GM20000 (cell line): ENCODE measurements around the gene SH3GL1.

ENCODE experiments used
- DNase-seq: peaks from one replicate; pipeline ENCODE4 v3.0.0; 2012; ENCODE audit warnings: low spot score
- TF ChIP-seq, protein P1 (sequence below): IDR thresholded peaks from 2 replicates; pipeline ENCODE4 v1.5.1; 2012; ENCODE audit warnings: mild to moderate bottlenecking, control low read depth; ENCODE audit errors: extremely low read depth, missing control alignments

The SH3GL1 gene

DNA sequence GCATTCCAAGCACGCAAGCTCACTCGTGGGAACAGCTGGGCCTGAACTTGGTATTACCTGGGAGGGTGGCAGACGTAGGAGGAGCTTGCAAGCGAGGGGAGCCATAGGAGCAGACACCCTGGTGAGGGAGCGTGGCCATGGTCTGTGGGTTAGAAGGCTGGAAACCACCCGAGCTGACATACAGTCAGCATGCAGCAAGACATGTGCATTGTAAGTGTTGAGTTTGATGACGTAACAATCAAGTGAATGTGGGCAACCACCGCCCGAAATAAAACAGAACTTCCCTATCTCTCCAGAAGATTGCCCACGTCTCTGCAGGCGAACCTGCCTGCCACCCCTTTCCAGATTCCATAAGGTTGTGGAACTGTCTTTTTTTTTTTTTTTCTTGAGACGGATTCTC is 30.4 kb upstream of the SH3GL1 start:
- TF ChIP-seq, protein P1, sequence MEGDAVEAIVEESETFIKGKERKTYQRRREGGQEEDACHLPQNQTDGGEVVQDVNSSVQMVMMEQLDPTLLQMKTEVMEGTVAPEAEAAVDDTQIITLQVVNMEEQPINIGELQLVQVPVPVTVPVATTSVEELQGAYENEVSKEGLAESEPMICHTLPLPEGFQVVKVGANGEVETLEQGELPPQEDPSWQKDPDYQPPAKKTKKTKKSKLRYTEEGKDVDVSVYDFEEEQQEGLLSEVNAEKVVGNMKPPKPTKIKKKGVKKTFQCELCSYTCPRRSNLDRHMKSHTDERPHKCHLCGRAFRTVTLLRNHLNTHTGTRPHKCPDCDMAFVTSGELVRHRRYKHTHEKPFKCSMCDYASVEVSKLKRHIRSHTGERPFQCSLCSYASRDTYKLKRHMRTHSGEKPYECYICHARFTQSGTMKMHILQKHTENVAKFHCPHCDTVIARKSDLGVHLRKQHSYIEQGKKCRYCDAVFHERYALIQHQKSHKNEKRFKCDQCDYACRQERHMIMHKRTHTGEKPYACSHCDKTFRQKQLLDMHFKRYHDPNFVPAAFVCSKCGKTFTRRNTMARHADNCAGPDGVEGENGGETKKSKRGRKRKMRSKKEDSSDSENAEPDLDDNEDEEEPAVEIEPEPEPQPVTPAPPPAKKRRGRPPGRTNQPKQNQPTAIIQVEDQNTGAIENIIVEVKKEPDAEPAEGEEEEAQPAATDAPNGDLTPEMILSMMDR: no peak
- peak; percentile 34 for DNase-seq

GRCh38 chr19:4429771-4430171 is 29.4 kb upstream of the SH3GL1 start:
- DNase-seq: no peak
- TF ChIP-seq, protein P1: no peak

GRCh38 chr19:4429256-4429655 is 28.9 kb upstream of the SH3GL1 start:
- DNase-seq: no peak
- TF ChIP-seq, protein P1: no peak

- TF ChIP-seq, protein P1: no peak
- no peak for DNase-seq
Observed at GRCh38 chr19:4428326-4428975, 28.1 kb upstream of the SH3GL1 start.

- DNase-seq: no peak
- TF ChIP-seq, protein P1: no peak
Observed at GRCh38 chr19:4425537-4425936, 25.2 kb upstream of the SH3GL1 start.

GRCh38 chr19:4423416-4424126 is 23.2 kb upstream of the SH3GL1 start:
- TF ChIP-seq, protein P1: no peak
- DNase-seq: no peak

DNA sequence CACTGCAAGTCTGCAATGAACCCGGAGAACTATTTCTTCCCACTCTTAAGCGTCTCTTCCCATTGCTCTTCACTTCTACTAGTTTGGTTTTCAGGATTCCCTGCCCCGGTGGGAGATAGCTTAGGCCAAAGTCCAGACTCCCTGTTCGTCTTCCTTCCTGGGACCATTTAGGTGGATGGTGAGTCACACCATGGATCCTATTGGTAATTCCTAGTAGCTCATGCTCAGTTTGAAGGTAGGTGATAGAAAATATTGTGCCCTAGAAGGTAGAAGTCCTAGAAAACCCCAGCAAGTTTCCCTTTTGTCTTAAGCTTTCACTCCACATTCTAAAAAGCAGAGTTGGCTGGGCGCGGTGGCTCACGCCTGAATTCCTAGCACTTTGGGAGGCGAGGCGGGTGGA is 15.9 kb upstream of the SH3GL1 start:
- TF ChIP-seq, protein P1: no peak

More for the DNA sequence above, 15.9 kb upstream of the SH3GL1 start:
- no peak for DNase-seq
